K562 (cell line): ENCODE results near the gene NKG7. TPM values are rescaled to one million over a fixed set of nuclear protein-coding genes. Genes with fewer than 3 reads are reported as not detected.

ENCODE experiments used
- CHD2 ChIP-seq: IDR thresholded peaks from 2 replicates; pipeline ENCODE4 v1.6.1; 2011; ENCODE audit warnings: low read depth, low read length
- ESRRB ChIP-seq: fragments of 250-450 bp; sonication (Bioruptor Pico); IDR thresholded peaks from 2 replicates; pipeline ENCODE4 v1.5.0; 2020; ENCODE audit warnings: mild to moderate bottlenecking, moderate library complexity, borderline replicate concordance
- ETV6 ChIP-seq, 3 experiments: fragments of 150-350 bp in 1 of 3; sonication (generic) in 1 of 3; formaldehyde crosslinking in 1 of 3; IDR thresholded peaks; 2 replicates each; pipeline versions ENCODE4 v1.6.1 to v1.8.0; 2014 to 2022; ENCODE audit warnings: borderline replicate concordance in 2 of 3, low read depth in 2 of 3, antibody characterized with exemption in 1 of 3, low read length in 1 of 3, mild to moderate bottlenecking in 1 of 3, missing genetic modification reagents in 1 of 3
- FOXP1 ChIP-seq: sonication (generic); formaldehyde crosslinking; IDR thresholded peaks from 2 replicates; pipeline ENCODE4 v1.8.0; 2022; ENCODE audit warnings: mild to moderate bottlenecking, missing genetic modification reagents
- GATAD2B ChIP-seq: fragments of 450-650 bp; IDR thresholded peaks from 2 replicates; pipeline ENCODE4 v1.6.1; 2017; ENCODE audit warnings: mild to moderate bottlenecking, borderline replicate concordance
- HNRNPLL ChIP-seq: fragments of 200-400 bp; formaldehyde crosslinking; IDR thresholded peaks from 2 replicates; pipeline ENCODE4 v1.6.1; 2017; ENCODE audit warnings: low read length, low read depth, mild to moderate bottlenecking; ENCODE audit not compliant: poor library complexity, severe bottlenecking
- RHOXF2B ChIP-seq: fragments of 250-450 bp; sonication (Bioruptor Pico); conservative IDR thresholded peaks from 2 replicates; pipeline ENCODE4 v1.5.1; 2021
- TAF1 ChIP-seq: IDR thresholded peaks from 2 replicates; pipeline ENCODE4 v1.6.1; 2011; ENCODE audit warnings: mild to moderate bottlenecking, low read length, moderate library complexity; ENCODE audit not compliant: insufficient read depth, control insufficient read depth, severe bottlenecking; ENCODE audit errors: extremely low read depth
- ZFP30 ChIP-seq: fragments of 250-450 bp; sonication (Bioruptor Pico); IDR thresholded peaks from 2 replicates; pipeline ENCODE4 v1.8.0; 2022; ENCODE audit warnings: moderate library complexity, mild to moderate bottlenecking, inconsistent platforms, borderline replicate concordance
- ZNF24 ChIP-seq: fragments of 450-650 bp; IDR thresholded peaks from 2 replicates; pipeline ENCODE4 v1.6.1; 2016
- ZNF444 ChIP-seq: fragments of 250-450 bp; sonication (Bioruptor Pico); IDR thresholded peaks from 2 replicates; pipeline ENCODE4 v1.4.0; 2020; ENCODE audit warnings: mild to moderate bottlenecking, moderate library complexity
- ZNF586 ChIP-seq: fragments of 450-650 bp; formaldehyde crosslinking; conservative IDR thresholded peaks from 2 replicates; pipeline ENCODE4 v1.4.0; 2020; ENCODE audit warnings: mild to moderate bottlenecking, moderate library complexity
- polyA plus RNA-seq, 8 experiments: library from polyadenylated mRNA; depleted of rRNA in 4 of 8; stranded (reverse) in 5 of 8; unstranded in 3 of 8; fragments of >200 nt; fragmentation: Nextera tagmentation in 2 of 8; fragmentation: Illumina TruSeq in 1 of 8; extraction: Ambion mirVana in 2 of 8; extraction: Trizol in 1 of 8; gene quantifications; 2 replicates each; pipeline versions ENCODE4 v1.2.1 to v1.2.3, GENCODE V29; 2011 to 2014; ENCODE audit warnings: inconsistent platforms in 1 of 8, missing spikeins in 1 of 8
- total RNA-seq, 7 experiments: library from RNA; depleted of rRNA in 6 of 7; stranded (reverse); fragments of >200 nt in 6 of 7; fragmentation: Illumina TruSeq in 2 of 7; extraction: Trizol in 2 of 7; gene quantifications; 2 replicates each; pipeline versions ENCODE4 v1.2.1 to v1.2.3, GENCODE V29; 2011 to 2021; ENCODE audit warnings: low replicate concordance in 1 of 7
- TF ChIP-seq, protein P1 (sequence below), 2 experiments: IDR thresholded peaks in 1 of 2; conservative IDR thresholded peaks in 1 of 2; 2 replicates each; pipeline ENCODE4 v1.6.1; 2016; ENCODE audit warnings: low read depth in 2 of 2, mild to moderate bottlenecking in 1 of 2, missing compliant biosample characterization in 1 of 2, missing genetic modification characterization in 1 of 2, moderate library complexity in 1 of 2
- TF ChIP-seq, protein P2 (sequence below): fragments of 250-450 bp; sonication (Bioruptor Pico); IDR thresholded peaks from 2 replicates; pipeline ENCODE4 v1.8.0; 2021; ENCODE audit warnings: mild to moderate bottlenecking, moderate library complexity
- TF ChIP-seq, protein P3 (sequence below), 2 experiments: fragments of 450-650 bp; conservative IDR thresholded peaks; 2 replicates each; pipeline ENCODE4 v1.6.1; 2017; ENCODE audit warnings: mild to moderate bottlenecking in 2 of 2, moderate library complexity in 2 of 2
- TF ChIP-seq, protein P4 (sequence below): sonication (generic); formaldehyde crosslinking; IDR thresholded peaks from 2 replicates; pipeline ENCODE4 v1.8.0; 2022; ENCODE audit warnings: mild to moderate bottlenecking, missing genetic modification reagents

NKG7 gene
- total and polyA plus RNA-seq, 9 of the 15 experiments (the other 6 are each of a cell fraction or from before 2014, with no cell fraction given), result 0.30 to 0.70 (median 0.51) TPM; not detected in 2

DNA sequence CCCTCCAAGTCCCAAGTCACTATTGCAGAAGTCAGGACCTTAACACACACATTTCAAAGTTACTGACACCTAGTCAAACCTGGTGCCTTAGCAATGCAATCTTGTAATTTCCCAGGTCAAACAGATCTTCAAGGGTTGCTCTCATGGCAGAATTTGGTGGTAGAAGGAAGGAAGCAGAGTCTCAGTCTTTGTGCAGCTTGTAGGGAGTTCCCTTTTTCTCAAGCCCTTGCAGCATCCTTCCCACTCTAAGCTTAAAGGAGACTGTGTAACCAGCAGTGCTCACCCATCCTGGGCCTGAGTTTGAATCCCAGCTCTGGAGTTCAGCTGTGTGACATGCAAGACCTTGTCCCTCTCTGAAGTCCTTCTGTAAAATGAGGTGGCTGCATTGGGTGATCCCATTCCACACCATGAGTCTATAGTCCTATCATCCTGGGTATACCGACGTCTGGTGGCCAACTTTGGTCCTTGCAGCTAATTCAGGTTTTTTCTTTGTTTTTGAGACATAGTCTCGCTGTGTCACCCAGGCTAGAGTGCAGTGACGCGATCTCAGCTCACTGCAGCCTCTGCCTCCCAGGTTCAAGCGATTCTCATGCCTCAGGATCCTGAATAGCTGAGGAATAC lies 35.2 kb upstream of the NKG7 start (continued):
- TF ChIP-seq, protein P1, sequence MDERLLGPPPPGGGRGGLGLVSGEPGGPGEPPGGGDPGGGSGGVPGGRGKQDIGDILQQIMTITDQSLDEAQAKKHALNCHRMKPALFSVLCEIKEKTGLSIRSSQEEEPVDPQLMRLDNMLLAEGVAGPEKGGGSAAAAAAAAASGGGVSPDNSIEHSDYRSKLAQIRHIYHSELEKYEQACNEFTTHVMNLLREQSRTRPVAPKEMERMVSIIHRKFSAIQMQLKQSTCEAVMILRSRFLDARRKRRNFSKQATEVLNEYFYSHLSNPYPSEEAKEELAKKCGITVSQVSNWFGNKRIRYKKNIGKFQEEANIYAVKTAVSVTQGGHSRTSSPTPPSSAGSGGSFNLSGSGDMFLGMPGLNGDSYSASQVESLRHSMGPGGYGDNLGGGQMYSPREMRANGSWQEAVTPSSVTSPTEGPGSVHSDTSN (CRISPR knock-in tag; IDR thresholded peaks at IDR 0.05; ENCODE audit: low read depth), result no peak
- TF ChIP-seq, protein P1 (tag; conservative IDR thresholded peaks at IDR 0.05; ENCODE audit: low read depth), result no peak
- TF ChIP-seq, protein P2, sequence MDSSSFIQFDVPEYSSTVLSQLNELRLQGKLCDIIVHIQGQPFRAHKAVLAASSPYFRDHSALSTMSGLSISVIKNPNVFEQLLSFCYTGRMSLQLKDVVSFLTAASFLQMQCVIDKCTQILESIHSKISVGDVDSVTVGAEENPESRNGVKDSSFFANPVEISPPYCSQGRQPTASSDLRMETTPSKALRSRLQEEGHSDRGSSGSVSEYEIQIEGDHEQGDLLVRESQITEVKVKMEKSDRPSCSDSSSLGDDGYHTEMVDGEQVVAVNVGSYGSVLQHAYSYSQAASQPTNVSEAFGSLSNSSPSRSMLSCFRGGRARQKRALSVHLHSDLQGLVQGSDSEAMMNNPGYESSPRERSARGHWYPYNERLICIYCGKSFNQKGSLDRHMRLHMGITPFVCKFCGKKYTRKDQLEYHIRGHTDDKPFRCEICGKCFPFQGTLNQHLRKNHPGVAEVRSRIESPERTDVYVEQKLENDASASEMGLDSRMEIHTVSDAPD (CRISPR knock-in tag), result no peak
- TF ChIP-seq GATAD2B, result no peak
- no peak for TF ChIP-seq ZFP30 (CRISPR knock-in tag)
- TF ChIP-seq ZNF444 (CRISPR knock-in tag), result no peak
- no peak for TF ChIP-seq ZNF586
- TF ChIP-seq CHD2, result no peak
- TF ChIP-seq ZNF24, result peak; percentile 28; the same call in 1 of the 2 replicates
- no peak for TF ChIP-seq RHOXF2B
- no peak for TF ChIP-seq FOXP1 (CRISPR knock-in tag)
- TF ChIP-seq ETV6 (IDR thresholded peaks at IDR 0.05; ENCODE audit: borderline replicate concordance in 1 of 2, low read depth in 2 of 2, low read length in 1 of 2), result no peak
- no peak for TF ChIP-seq ETV6 (CRISPR knock-in tag; IDR thresholded peaks at IDR 0.05; ENCODE audit: borderline replicate concordance)
- TF ChIP-seq, protein P3, sequence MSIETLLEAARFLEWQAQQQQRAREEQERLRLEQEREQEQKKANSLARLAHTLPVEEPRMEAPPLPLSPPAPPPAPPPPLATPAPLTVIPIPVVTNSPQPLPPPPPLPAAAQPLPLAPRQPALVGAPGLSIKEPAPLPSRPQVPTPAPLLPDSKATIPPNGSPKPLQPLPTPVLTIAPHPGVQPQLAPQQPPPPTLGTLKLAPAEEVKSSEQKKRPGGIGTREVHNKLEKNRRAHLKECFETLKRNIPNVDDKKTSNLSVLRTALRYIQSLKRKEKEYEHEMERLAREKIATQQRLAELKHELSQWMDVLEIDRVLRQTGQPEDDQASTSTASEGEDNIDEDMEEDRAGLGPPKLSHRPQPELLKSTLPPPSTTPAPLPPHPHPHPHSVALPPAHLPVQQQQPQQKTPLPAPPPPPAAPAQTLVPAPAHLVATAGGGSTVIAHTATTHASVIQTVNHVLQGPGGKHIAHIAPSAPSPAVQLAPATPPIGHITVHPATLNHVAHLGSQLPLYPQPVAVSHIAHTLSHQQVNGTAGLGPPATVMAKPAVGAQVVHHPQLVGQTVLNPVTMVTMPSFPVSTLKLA (conservative IDR thresholded peaks at IDR 0.05), result no peak; a peak in 1 of 4 replicates
- no peak for TF ChIP-seq HNRNPLL
- TF ChIP-seq, protein P4, sequence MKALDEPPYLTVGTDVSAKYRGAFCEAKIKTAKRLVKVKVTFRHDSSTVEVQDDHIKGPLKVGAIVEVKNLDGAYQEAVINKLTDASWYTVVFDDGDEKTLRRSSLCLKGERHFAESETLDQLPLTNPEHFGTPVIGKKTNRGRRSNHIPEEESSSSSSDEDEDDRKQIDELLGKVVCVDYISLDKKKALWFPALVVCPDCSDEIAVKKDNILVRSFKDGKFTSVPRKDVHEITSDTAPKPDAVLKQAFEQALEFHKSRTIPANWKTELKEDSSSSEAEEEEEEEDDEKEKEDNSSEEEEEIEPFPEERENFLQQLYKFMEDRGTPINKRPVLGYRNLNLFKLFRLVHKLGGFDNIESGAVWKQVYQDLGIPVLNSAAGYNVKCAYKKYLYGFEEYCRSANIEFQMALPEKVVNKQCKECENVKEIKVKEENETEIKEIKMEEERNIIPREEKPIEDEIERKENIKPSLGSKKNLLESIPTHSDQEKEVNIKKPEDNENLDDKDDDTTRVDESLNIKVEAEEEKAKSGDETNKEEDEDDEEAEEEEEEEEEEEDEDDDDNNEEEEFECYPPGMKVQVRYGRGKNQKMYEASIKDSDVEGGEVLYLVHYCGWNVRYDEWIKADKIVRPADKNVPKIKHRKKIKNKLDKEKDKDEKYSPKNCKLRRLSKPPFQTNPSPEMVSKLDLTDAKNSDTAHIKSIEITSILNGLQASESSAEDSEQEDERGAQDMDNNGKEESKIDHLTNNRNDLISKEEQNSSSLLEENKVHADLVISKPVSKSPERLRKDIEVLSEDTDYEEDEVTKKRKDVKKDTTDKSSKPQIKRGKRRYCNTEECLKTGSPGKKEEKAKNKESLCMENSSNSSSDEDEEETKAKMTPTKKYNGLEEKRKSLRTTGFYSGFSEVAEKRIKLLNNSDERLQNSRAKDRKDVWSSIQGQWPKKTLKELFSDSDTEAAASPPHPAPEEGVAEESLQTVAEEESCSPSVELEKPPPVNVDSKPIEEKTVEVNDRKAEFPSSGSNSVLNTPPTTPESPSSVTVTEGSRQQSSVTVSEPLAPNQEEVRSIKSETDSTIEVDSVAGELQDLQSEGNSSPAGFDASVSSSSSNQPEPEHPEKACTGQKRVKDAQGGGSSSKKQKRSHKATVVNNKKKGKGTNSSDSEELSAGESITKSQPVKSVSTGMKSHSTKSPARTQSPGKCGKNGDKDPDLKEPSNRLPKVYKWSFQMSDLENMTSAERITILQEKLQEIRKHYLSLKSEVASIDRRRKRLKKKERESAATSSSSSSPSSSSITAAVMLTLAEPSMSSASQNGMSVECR, result no peak; the same call in 1 of the 2 replicates
- no peak for TF ChIP-seq TAF1
- TF ChIP-seq ESRRB (CRISPR knock-in tag), result no peak
